Measurements from ENCODE around the gene SCEL.

GRCh38 chr13:77574096-77574495 is 38.6 kb downstream of the SCEL start:
- TF ChIP-seq CTCF (IDR thresholded peaks at IDR 0.05) = no peak
- TF ChIP-seq POLR2A (IDR thresholded peaks at IDR 0.05) = no peak

All from esophagus squamous epithelium (tissue), 4 donors.